HPDE6-E6E7 (cell line): ENCODE data around the gene EZR.

Experiments used
- DNase-seq: peaks from one replicate; pipeline ENCODE4 v3.0.0; 2011; ENCODE audit warnings: missing footprints; ENCODE audit errors: extremely low spot score

EZR gene

DNA sequence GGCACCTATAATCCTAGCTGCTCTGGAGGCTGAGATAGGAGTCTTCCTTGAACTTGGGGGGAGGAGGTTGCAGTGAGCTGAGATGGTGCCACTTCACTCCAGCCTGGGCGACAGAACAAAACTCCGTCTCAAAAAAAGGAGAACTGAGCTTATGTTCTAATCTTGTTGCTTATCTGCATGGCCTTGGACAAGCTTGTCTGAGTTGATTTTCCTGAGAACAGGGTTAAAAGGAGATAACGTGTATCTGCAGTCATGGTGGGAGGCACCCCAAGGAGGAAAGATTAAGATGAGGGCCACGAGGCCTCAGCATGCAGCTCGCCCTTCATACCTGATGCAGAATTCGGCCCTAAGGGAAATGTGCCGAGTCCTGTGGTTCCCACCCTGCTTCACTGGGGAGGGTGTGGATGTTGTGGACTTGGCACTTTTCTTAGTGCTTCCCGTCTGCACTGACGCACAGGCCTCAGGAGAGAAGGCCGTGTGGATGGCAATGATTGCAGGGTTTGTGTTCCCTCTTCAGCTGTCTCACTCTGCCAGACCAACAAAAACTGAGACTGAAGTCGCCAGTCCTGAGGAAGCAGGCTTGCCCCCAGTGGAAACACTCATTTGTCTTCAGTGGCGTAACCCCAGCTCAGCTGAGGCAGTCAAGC is 56.3 kb downstream of the EZR start:
- DNase-seq = no peak

DNA sequence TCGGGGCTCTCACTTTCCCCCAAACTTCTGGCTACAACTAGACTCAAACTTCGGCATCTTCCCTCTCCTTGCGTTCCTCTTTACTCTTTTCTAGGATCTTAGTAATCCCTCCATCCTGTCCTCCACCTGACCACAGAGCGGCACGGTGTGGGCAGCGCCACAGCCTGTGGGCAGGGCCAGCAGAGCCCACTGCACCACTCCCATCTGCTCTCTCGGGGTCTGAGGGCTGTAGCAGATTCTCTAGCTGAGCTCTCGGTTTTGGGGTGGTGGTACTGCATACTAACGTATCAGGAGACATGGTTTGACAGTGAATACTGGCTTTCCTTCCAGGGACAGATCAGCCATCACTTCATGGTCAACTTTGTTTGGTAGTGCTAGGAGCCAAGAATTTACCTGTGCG is 57.4 kb downstream of the EZR start:
- DNase-seq = no peak

DNA sequence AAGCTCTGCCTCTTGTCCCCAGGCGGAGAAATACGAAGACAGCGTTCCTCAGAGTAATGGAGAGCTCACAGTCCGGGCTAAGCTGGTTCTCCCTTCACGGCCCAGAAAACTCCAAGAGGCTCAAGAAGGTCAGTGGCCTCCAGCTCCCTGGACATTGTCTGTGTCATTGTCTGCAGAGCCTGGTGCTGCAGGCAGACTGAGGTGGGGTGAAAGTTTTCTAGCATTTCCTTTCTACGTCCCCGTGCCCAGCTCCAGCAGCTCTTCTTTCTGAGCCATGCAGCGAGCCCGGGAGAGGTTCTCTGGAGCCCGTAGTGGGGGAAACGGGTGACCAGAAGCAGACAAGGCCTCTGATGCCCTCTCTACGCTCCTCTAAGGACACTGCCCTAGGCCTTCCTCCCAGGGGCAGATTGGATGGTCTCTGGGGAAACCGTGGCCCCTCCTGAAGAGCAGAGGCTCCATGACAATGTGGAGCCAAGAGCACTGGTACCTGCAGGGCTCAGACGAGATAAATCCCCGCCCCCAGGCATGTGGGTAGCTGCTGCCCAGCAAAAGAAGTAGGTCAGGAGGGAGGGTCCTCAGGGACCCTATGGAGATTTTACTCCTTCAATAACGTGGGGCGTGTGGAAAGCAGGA is 58.4 kb downstream of the EZR start:
- DNase-seq = no peak

DNA sequence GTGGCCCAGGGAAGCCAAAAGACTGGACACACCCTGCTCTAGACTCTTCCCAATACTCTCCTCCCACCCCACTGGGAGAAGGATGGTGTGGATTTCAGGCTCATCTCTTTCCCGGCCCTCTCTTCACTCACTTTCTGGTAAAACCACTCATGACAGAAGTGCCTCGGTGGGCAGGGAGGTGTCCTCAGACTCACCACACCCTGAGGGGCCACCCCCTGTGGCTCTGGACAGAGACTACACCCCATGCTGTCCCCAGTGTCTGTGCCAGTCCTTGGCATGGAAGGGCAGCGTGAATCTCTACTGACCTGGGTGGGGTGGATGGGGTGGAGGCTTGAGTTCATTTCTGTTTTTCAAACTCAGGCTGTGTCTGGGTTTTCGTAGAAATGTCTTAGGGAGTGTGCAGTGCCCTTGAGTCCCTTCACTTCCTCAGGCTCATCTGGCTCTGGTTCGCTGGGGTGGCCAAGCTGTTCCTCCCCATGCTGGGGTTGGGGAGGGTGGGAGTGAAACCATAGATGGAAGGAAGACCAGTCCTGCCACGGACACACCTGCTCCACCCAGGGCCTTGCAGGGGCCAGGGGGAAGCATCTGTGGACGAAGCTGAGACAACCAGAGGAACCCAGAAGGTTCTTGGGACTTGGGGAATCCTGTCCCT is 59.1 kb downstream of the EZR start:
- DNase-seq = no peak

DNA sequence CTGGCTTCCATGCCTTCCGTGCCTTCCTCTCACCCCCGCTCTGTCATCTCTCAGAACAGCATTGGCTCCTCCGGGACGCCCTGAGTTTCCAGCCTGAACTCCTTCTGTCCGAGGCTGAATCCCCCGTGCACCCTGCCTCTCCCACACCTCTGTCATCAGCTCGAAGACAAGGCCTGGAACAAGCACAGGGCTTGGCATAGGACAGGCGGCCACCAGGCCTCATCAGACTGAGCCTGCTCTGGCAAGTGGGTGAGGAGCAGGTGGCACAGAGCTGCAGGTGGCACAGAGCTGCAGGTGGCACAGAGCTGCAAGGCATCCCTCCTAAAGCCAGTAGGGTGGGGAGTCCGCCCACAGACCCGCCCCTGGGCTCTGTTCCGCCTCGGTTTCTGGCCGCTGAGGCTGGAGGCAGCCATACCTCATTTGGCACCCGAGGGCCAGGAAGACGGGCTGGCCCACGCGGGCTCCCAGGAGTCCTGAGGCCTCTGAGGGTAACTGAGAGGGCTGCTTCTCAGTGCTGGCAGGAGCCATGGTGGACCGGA is 60.2 kb downstream of the EZR start:
- no peak for DNase-seq

DNA sequence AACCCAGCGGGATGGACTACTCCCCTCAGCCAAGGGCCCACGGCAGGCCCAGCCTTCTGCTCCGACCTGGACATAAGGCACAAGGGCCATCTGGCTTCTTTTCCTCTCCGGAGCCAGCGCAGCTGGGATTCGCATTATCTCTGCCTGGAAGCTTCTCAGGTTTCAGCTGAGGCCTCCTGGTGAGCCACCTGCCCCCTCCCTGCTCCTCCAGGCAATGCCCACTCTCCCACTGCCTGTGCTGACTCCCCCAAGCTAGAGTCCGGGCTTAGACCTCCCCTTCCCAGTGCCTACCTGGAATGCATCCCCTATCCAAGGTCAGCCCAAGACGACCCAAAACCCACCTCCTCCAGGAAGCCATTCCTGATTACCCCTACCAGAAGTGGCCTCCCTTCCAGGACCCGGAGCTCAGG is 60.7 kb downstream of the EZR start:
- no peak for DNase-seq

DNA sequence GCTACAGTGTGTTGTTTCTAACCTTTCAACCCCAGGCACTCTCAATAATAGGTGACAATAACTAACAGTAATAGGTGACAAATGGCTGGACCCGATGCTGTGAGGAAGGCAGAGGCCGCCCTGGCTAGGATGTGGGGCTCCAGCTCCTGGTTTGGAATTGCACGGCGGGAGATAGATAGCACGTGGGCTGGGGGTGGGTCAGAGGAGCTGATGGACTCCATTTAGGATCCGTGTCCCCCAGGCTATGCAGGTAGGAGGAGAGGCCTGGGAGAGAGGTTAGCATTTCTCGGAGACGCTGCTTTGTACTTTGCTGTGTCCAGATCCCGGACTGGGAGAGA is 61.4 kb downstream of the EZR start:
- DNase-seq = no peak

DNA sequence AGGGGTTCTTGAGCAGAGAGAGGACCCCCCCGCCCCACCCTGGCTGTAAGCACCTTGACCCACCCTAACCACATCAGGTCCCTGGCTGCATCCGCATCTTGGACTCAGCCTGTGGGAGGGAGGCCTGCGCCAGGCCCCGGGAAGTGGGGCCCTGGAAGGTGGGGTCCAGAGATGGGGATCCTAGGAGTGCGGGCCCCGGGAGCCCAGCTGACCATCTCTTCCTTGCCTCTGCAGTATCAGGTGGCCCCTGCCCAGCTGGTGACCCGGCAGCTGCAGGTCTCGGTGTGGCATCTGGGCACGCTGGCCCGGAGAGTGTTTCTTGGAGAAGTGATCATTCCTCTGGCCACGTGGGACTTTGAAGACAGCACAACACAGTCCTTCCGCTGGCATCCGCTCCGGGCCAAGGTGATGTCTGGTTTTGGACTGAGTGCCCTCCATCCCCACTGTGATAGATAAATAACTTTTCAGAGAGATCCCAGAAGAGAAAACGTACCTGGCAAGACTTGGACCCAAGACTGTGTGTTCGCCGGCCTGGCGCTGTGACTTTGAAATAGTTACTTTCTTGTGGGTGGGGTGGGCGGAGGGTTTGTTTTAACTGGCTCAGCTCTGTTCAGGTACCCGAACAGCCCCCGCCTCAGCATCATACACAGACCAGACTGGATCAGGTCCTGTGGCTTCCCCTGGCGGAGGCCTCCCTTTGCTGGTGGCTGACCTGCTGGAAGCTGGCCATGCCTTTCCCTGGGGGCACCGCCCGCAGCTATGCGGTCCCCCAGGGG is 62.0 kb downstream of the EZR start:
- no peak for DNase-seq

DNA sequence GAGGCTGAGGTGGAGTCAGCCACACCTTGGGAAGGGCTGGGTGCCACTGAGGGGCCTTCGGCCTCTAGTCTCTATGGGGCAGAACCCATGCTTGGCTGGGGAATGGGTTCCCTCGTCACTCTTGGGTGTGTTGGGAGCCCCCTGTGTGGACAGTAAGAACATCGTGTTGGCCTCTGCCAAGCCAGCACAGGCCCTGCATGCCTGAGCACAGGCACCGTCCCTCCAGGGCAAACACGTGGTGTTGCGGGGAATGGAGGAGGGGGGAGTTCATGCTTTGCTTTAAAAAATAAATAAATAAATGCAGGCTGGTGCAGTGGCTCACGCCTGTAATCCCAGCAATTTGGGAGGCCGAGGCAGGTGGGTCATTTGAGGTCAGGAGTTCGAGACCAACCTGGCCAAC is 63.0 kb downstream of the EZR start:
- DNase-seq = peak; percentile 43

DNA sequence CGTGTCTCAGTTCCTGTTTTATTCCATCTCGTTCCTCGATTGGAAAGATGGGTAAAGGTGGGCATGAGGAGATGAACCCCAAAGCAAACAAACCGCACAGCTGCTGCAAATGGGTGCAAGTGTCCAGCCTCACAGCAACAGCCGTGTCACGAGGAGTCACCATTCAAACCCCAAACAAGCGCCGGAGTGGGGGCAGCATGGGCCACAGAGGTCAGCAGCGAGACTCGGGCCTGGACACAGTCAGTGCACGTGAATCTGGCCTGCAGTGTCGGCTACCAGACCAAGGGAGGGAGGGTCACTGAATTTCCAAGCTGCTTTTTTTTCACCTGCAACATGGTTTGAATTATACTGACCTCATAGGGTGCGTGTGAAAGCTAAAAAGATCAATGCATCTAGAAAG is 63.5 kb downstream of the EZR start:
- no peak for DNase-seq

DNA sequence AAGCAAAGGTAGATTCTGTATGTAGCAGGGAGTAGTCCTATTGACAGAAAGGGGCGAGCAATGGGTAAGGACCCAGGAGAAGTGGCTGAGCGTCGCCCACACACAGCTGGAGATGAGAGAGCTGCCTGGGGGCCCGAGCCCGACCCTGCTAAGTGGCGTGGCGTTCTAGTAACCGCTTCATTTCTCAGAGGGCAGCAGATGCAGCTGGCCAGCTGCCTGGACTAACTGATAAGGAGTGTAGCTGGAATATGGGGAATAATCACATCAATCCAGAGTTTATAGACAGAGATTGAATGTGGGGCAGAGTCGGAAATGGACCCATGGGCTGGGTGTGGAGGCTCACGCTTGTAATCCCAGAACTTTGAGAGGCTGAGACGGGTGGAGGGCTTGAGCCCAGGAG is 64.4 kb downstream of the EZR start:
- DNase-seq = no peak

DNA sequence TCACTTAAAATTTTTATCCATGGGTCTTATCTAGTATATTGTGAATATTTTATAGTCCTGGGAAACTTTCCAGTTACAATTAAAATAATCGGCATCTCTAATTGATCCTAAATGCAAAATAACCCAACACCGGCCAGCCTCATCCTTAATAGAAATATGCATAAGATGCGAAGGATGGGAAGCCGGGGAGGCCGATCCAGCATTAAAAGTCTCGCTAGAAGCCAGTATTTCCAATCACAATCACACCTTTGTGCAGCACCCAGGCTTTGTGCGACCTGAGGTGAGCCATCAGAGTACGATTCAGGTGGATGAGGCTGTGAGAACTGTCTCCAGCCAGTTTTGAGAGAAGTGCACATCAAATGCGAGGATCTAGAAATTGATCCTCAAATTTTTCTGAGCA is 65.4 kb downstream of the EZR start:
- DNase-seq = no peak

DNA sequence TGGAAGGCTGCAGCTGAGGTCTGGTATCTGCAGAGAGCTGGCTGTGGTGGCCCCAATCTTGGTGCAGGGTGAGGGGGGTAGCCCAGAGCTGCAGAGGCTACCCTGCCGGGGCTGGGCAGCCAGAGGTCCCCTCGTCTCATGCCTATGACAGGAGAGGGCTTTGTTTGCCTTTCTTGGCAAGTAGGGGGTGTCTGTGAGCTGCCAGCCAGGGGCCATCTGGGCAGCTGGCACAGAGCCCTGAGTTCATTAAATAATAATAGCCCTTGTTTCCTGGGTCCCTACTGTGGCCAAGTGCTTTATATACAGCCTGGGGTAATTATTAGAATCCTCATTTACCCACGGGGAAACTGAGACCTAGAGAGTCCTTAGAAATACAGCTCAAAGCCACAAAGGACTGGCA is 66.6 kb downstream of the EZR start:
- no peak for DNase-seq

DNA sequence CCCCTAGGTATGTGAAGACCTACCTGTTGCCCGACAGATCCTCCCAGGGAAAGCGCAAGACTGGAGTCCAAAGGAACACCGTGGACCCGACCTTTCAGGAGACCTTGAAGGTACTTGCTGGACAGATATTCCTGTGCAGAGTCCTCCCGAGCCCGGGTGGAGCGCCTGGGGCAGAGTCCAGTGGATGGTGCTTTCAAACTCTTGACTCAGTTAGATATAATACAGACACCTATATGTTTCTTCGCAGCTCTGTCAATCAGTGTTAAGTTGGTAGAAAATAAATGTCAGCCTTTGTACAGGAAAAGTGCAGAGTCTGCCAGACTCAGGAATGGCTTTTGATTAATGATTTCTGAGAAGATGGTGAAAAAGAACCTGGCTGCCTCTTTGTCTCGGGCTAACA is 67.2 kb downstream of the EZR start:
- no peak for DNase-seq

DNA sequence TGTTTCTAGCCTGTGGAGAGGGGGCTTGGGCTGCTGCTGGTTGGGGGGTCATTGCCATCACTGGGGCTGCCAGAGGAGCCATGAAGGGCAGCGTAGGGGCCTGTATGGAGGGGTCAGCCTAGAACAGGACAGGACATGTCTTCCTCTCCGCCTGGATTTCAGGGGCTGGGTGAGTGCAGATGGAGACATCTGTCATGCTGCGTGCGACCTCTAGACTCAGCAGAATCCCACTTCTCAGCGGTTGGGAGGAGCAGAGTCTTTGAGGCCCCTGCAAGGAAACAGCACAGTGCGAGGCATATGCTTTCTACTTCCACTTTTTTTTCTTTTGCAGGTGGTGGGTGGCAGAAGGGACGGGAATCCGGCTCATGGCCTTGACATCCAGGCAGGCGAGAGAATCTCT is 67.9 kb downstream of the EZR start:
- DNase-seq = no peak

DNA sequence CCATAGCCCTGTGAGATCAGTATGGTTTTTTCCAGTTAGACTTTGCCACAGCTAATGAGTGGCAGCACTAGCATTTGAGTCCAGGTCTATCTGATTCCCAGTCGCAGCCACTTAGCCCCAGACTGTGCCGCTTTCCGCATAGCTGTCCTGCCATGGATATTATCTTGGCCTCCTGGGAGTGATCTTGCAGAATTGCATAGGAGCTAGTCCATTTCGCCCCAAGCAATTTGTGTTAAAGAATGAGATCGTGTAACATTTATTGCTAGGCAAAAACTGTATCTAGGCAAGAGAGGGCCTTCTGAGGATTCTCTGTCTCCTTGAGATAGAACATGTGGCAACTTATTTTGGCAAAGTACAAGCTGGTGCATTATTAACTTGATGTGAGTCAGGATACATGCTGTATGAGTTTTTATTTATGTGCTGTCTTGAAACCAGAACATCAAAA is 74.2 kb downstream of the EZR start:
- DNase-seq = no peak

DNA sequence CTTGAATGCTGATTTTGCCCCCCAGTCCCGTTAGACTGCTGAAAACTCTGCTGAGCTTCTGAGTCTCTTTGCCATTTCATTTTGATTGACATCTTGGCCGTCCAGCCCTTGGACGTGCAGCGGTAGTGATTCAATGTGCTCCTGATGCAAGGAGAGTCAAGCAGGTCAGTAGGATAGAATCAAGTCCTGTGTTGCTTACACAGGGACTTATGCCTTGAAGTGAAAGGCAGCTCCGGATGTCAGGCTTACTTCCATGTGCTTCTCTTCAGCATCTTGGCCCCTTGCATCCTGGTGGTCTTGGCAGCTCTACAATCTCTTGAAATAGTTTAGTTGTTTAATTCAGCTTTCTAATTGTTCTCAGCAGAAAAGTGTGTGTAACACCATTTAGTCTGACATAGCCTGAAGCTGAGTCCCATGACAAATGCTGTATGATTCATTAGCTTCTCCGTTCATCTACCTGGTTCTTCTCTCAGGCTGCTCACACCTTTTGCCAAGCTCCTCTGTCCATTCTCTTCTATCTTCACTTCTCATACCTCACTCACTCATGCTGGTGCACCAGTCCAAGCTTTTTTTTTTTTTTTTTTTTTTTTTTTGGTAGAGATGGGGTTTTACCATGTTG is 76.0 kb downstream of the EZR start:
- DNase-seq = peak; percentile 72

DNA sequence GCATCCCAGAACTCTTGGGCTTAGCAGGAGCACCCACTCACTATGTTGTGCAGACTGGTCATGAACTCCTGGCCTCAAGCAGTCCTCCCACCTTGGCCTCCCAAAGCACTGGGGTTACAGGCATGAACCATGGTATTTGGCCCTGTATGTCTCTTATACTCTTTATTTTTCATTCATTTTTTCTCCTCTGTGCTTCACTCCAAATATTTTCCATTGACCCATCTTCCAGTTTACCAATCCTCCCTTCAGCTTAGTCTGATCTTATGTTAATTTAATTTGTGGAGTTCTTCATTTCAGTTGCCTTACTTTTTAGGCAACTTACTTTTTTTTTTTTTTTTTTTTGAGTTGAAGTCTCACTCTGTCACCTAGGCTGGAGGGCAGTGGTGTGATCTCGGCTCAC is 79.5 kb downstream of the EZR start:
- DNase-seq = no peak

DNA sequence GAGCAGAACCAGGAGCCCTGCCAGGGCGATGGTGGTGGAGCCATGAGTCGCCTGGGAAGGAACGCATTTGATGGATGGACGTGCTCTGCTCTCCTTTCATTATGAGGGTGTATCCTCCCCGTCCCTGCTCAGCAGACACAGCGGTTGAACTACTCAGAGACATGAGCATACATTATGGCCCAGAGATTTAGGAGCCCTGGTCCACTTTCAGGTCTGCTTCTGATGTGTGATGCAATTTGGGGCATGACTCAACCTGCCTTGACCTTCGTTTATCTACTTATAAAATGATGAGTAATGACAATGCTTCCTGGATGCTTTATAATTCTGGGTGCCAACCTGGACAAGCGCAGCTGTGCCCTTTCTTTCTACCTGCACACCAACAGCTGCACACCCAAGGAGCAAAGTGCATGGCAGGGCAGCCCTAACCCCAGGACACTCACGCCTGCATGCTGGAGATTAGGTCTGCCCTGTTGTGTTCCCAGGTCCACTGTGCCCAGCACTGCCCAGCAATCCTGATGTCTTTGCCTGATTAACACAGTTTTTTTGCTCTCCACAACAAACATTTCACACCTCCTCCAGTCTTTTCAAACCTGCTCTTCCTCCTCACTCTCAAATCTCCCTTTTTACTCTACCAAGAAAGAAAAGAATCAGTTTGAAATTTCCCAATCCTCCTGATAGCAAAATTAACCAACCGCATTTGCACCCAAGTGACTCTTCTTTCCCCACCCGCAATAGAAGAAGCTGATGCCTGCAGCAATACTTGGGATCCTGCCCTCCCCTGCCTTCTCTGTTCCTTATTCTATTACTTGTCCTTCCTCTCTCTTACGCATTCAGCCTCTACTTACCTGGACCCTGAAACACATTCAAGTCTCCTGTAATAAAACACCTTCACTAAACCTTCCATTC is 81.2 kb downstream of the EZR start:
- DNase-seq = peak; percentile 83

DNA sequence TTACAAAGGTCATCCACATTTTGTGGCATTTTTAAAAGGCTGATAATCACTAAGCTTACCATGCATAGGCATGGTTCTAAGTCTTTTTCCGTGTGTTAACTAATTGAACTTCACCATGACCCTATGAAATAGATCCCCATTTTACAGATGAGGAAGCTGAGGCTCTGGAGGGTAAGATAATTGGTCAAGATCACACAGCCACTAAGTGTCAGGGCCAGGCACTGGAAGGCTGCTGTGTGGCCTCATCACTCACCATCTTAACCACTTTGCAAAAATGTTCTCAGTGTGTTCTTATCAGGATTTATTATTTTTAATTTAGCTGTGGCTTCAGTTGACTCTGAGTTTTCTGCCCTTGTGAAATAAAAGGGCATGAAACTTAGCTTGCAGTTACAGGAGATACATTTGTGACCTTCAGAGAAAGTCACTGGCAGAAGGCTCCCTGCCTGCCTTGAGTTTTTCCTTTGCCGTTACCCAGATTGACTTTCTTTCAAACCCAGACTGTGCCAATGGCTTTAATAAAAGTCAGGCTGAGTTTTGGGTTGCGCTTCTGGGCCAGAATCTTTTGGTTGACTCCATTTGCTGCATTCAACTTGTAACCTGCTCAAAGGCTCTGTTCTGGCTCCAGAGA is 82.0 kb downstream of the EZR start:
- DNase-seq = no peak

DNA sequence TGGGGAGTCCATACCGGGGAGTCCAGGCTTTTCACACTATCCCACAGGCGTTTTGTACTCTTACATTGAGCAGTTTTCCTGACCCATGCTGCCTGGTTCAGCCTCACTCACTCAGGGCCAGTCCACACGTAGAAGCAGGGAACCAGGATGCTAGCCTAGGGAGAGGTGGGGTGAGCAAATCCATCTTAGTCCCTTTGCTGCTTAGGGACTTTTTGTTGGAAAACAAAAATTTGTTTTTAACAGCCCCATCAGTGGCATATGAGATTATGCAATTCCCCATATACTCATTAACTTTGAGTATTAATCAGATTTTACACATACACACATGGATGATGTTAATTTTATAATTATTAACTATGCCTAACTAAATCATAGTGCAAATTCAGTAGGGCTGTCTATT is 84.2 kb downstream of the EZR start:
- no peak for DNase-seq
